Measurements from ENCODE around the gene ELP5.

The ELP5 gene

GRCh38 chr17:7216242-7217112 is 35.5 kb upstream of the ELP5 start:
- peaks cover 9% of the 10 kb centered on the region; the same call in 1 of the 2 replicates for H3K36me3 ChIP-seq (ENCODE audit: insufficient read depth, low read length)
- H3K79me2 ChIP-seq (ENCODE audit: insufficient read depth, low read length): peaks cover 41% of the 10 kb centered on the region
- H3K4me1 ChIP-seq (ENCODE audit: insufficient read depth, low read length): peaks cover 75% of the 10 kb centered on the region
- no peaks in the 10 kb centered on the region for H3K27me3 ChIP-seq (ENCODE audit: insufficient read depth, low read length, poor library complexity)
- no peaks in the 10 kb centered on the region for H3K9me3 ChIP-seq (ENCODE audit: insufficient read depth, low read length, severe bottlenecking)
- DNase-seq (no peak), ATAC-seq (ENCODE audit: insufficient read depth, low read depth) (no peak)
- TF ChIP-seq EZH2 (IDR thresholded peaks at IDR 0.05; ENCODE audit: borderline replicate concordance, low read depth, low read length, severe bottlenecking) (no peak), CTCF (IDR thresholded peaks at IDR 0.05; ENCODE audit: borderline replicate concordance, extremely low read depth, low read length, poor library complexity, severe bottlenecking) (no peak)
- peak overlapping the region; percentile 57 for H3K9ac ChIP-seq (ENCODE audit: low read depth, low read length)
- no peak overlapping the region for H2AFZ ChIP-seq (ENCODE audit: low read depth, low read length)
- H3K4me3 ChIP-seq (ENCODE audit: low read depth in 1 of 2, low read length in 2 of 2): peak overlapping the region; percentile 18 to 54; a peak in 3 of 4 replicates
- peak overlapping the region; percentile 71 for H3K4me2 ChIP-seq (ENCODE audit: insufficient read depth, low read length)
- peaks cover 10% of the 10 kb centered on the region; the same call in 1 of the 2 replicates for H4K20me1 ChIP-seq (ENCODE audit: insufficient read depth, low read length)
- H3K27ac ChIP-seq (ENCODE audit: low read length): peak overlapping the region; percentile 57

- H3K27ac ChIP-seq (ENCODE audit: low read length): peak overlapping the region; percentile 57
- peaks cover 83% of the 10 kb centered on the region for H3K4me1 ChIP-seq (ENCODE audit: insufficient read depth, low read length)
Measured at GRCh38 chr17:7217113-7217987, 34.7 kb upstream of the ELP5 start.

GRCh38 chr17:7218166-7218565 is 33.8 kb upstream of the ELP5 start:
- peaks cover 23% of the 10 kb centered on the region for H4K20me1 ChIP-seq (ENCODE audit: insufficient read depth, low read length)
- H3K4me3 ChIP-seq (ENCODE audit: low read depth in 1 of 2, low read length in 2 of 2): peak overlapping the region in 1 of 2 experiments; percentile 48; a peak in 1 of 4 replicates
- no peaks in the 10 kb centered on the region for H3K9me3 ChIP-seq (ENCODE audit: insufficient read depth, low read length, severe bottlenecking)
- H3K9ac ChIP-seq (ENCODE audit: low read depth, low read length): peak overlapping the region; percentile 28
- TF ChIP-seq CTCF (IDR thresholded peaks at IDR 0.05; ENCODE audit: borderline replicate concordance, extremely low read depth, low read length, poor library complexity, severe bottlenecking) (no peak), EZH2 (IDR thresholded peaks at IDR 0.05; ENCODE audit: borderline replicate concordance, low read depth, low read length, severe bottlenecking) (no peak)
- peaks cover 39% of the 10 kb centered on the region for H3K79me2 ChIP-seq (ENCODE audit: insufficient read depth, low read length)
- peaks cover 83% of the 10 kb centered on the region for H3K4me1 ChIP-seq (ENCODE audit: insufficient read depth, low read length)
- H3K36me3 ChIP-seq (ENCODE audit: insufficient read depth, low read length): peaks cover 26% of the 10 kb centered on the region
- H3K27ac ChIP-seq (ENCODE audit: low read length): peak overlapping the region; percentile 55; the same call in 1 of the 2 replicates
- no peaks in the 10 kb centered on the region for H3K27me3 ChIP-seq (ENCODE audit: insufficient read depth, low read length, poor library complexity)
- H2AFZ ChIP-seq (ENCODE audit: low read depth, low read length): peak overlapping the region; percentile 58; the same call in 1 of the 2 replicates
- ATAC-seq (ENCODE audit: insufficient read depth, low read depth) (no peak), DNase-seq (no peak)
- peak overlapping the region; percentile 51 for H3K4me2 ChIP-seq (ENCODE audit: insufficient read depth, low read length)

More at GRCh38 chr17:7217113-7217987, 34.7 kb upstream of the ELP5 start:
- TF ChIP-seq CTCF (IDR thresholded peaks at IDR 0.05; ENCODE audit: borderline replicate concordance, extremely low read depth, low read length, poor library complexity, severe bottlenecking) (no peak), EZH2 (IDR thresholded peaks at IDR 0.05; ENCODE audit: borderline replicate concordance, low read depth, low read length, severe bottlenecking) (no peak)
- Histone ChIP-seq H3K4me2 (ENCODE audit: insufficient read depth, low read length) (peak overlapping the region; percentile 71), H3K9ac (ENCODE audit: low read depth, low read length) (peak overlapping the region; percentile 57), H3K27me3 (ENCODE audit: insufficient read depth, low read length, poor library complexity) (no peaks in the 10 kb centered on the region), H4K20me1 (ENCODE audit: insufficient read depth, low read length) (peaks cover 16% of the 10 kb centered on the region), H2AFZ (ENCODE audit: low read depth, low read length) (peak overlapping the region; percentile 58), H3K4me3 (ENCODE audit: low read depth in 1 of 2, low read length in 2 of 2) (peak overlapping the region; percentile 18 to 54; a peak in 3 of 4 replicates), H3K79me2 (ENCODE audit: insufficient read depth, low read length) (peaks cover 40% of the 10 kb centered on the region), H3K9me3 (ENCODE audit: insufficient read depth, low read length, severe bottlenecking) (no peaks in the 10 kb centered on the region), H3K36me3 (ENCODE audit: insufficient read depth, low read length) (peaks cover 18% of the 10 kb centered on the region)
- ATAC-seq (ENCODE audit: insufficient read depth, low read depth) (no peak), DNase-seq (peak; percentile 47)

All from DND-41 (cell line).